ENCODE results near the gene SMIM30.
A peak's percentile ranks its signal among the peaks of the same experiment; 100 is the strongest.
"Not testable (repeated sequence)": the region's sequence is repeated elsewhere in the genome, so short reads cannot be mapped to it uniquely, and the experiment has no call there.

SMIM30 gene, protein sequence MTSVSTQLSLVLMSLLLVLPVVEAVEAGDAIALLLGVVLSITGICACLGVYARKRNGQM

DNA sequence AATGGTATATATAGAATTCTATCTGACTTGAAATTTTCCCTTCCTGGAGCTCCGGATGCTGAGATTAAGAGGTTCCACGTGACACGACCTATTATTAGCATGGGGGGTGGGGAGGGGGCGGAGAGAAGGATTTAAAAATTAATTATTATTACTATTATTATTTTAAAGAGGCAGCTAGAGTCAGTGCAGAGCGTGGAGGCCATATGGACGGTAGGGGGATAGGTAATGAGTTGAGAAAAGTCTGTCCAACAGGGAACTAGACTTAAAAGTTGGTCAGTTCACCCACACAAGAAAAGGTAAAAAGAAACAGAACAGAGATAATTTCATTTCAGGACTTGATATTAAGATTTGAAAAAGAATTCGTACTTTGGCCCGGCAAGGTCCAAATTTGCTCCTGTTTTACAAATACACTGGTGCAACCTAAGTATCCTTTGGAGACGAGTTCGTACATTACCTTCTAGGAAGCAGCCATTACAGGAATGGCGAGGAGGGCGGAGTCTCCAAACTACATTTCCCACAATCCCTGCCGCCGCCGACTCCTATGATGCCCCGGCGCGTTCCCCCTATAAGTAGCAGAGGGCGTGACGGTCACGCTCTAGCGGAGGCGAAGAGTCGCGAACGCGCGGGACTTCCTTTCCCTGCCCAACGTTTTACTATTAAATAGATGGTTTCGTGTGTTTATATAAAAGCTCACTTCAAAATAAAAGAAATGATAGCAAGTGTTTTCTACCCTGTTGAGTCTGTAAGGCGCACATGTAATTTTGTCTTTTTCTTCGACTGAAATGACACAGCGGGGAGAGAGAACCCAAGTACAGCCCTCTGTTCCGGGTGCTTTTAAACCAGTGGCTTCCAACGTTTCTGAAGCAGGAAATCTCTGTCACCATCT is at the start of gene SMIM30:
TSS of gene SMIM30 (minus strand) at position 481 of the 886 bp plus-strand sequence. CDS start 976 bp downstream, outside the sequence.
- H3K4me1 ChIP-seq (ENCODE audit: control insufficient read depth in 5 of 5, insufficient read depth in 5 of 5, low read length in 5 of 5), result peaks cover 0 to 14% (median 10%) of the 10 kb centered on the region in 5 donors
- H3K27ac ChIP-seq (ENCODE audit: low read depth, low read length), result peak within 1 kb of the TSS; percentile 77
- H3K27me3 ChIP-seq (ENCODE audit: control insufficient read depth in 5 of 5, insufficient read depth in 4 of 5, low read length in 5 of 5), result no peaks in the 10 kb centered on the region
- H3K9me3 ChIP-seq (ENCODE audit: control insufficient read depth in 5 of 5, low read length in 5 of 5), result no peaks in the 10 kb centered on the region
- H3K36me3 ChIP-seq (ENCODE audit: control insufficient read depth in 5 of 5, insufficient read depth in 5 of 5, low read length in 5 of 5), result peaks cover 0 to 13% (median 4%) of the 10 kb centered on the region in 5 donors
- H3K4me3 ChIP-seq (ENCODE audit: low read depth in 1 of 5, low read length in 5 of 5), result peak within 1 kb of the TSS; percentile 74 to 92 (median 85)
- H3K9ac ChIP-seq (ENCODE audit: low read length in 5 of 5), result peak within 1 kb of the TSS; percentile 57 to 86 (median 76)

GRCh38 chr7:113166176-113166575 is 47.8 kb upstream of the SMIM30 start:
- not testable (repeated sequence) for H3K36me3 ChIP-seq (ENCODE audit: control insufficient read depth in 5 of 5, insufficient read depth in 5 of 5, low read length in 5 of 5); H3K9me3 ChIP-seq (ENCODE audit: control insufficient read depth in 5 of 5, low read length in 5 of 5); H3K9ac ChIP-seq (ENCODE audit: low read length in 5 of 5); H3K27ac ChIP-seq (ENCODE audit: low read depth, low read length); H3K27me3 ChIP-seq (ENCODE audit: control insufficient read depth in 5 of 5, insufficient read depth in 4 of 5, low read length in 5 of 5); H3K4me3 ChIP-seq (ENCODE audit: low read depth in 1 of 5, low read length in 5 of 5); H3K4me1 ChIP-seq (ENCODE audit: control insufficient read depth in 5 of 5, insufficient read depth in 5 of 5, low read length in 5 of 5)

DNA sequence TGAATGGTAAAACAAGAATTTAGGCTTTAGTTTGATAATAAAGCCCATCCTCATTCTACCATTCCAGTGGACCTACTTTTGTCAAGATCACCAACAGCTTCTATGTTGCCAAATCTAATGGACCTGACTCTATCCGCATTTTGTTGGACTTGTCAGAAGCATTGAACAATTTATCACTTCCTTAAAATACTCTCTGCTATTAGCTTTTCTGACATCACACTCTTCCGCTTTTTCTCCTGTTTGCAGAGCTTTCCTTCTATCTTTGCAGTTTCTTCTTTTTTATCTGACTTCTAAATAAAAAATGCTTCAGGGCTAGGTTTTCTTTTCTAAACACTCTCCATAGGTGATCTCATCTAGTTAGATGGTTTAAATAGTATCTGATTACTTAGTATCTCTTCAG is 42.7 kb upstream of the SMIM30 start:
- H3K4me1 ChIP-seq (ENCODE audit: control insufficient read depth in 5 of 5, insufficient read depth in 5 of 5, low read length in 5 of 5), result no peaks in the 10 kb centered on the region
- H3K9me3 ChIP-seq (ENCODE audit: control insufficient read depth in 5 of 5, low read length in 5 of 5), result no peaks in the 10 kb centered on the region
- no peaks in the 10 kb centered on the region for H3K36me3 ChIP-seq (ENCODE audit: control insufficient read depth in 5 of 5, insufficient read depth in 5 of 5, low read length in 5 of 5)
- no peak overlapping the region for H3K4me3 ChIP-seq (ENCODE audit: low read depth in 1 of 5, low read length in 5 of 5)
- H3K27me3 ChIP-seq (ENCODE audit: control insufficient read depth in 5 of 5, insufficient read depth in 4 of 5, low read length in 5 of 5), result no peaks in the 10 kb centered on the region
- no peak overlapping the region for H3K9ac ChIP-seq (ENCODE audit: low read length in 5 of 5)
- H3K27ac ChIP-seq (ENCODE audit: low read depth, low read length), result no peak overlapping the region

DNA sequence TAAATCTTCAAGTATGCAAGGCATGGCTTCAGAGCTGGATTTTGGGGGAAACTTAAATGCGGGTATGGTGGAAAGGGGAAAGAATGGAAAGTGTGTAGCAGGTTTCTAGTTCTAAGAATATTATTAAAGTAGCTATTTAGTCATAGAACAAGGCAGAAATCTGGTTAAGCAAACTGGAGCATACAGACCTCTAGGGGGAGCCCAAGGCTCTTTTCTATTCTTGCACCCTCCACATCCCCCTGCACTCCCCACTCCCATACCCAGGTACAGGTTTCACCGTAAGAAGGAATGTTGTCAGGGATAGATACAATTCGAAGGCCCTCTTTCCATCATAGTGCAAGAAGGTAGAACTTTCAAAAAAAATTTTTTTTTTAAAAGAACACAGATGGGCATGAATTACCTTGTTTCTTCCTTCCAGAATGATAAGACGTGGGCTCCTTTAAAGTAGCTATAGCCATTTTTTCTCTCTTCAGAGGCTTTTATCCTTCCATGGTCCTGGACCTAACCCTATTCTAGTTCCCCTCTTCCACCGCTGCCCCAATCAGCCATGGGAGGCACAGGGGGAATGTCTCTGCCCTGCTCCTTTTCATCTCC is 41.5 kb upstream of the SMIM30 start:
- Histone ChIP-seq H3K36me3 (ENCODE audit: control insufficient read depth in 5 of 5, insufficient read depth in 5 of 5, low read length in 5 of 5) (no peaks in the 10 kb centered on the region), H3K27me3 (ENCODE audit: control insufficient read depth in 5 of 5, insufficient read depth in 4 of 5, low read length in 5 of 5) (no peaks in the 10 kb centered on the region), H3K9me3 (ENCODE audit: control insufficient read depth in 5 of 5, low read length in 5 of 5) (no peaks in the 10 kb centered on the region), H3K4me1 (ENCODE audit: control insufficient read depth in 5 of 5, insufficient read depth in 5 of 5, low read length in 5 of 5) (no peaks in the 10 kb centered on the region), H3K9ac (ENCODE audit: low read length in 5 of 5) (no peak overlapping the region), H3K4me3 (ENCODE audit: low read depth in 1 of 5, low read length in 5 of 5) (no peak overlapping the region), H3K27ac (ENCODE audit: low read depth, low read length) (no peak overlapping the region)

GRCh38 chr7:113158756-113159155 is 40.4 kb upstream of the SMIM30 start:
- no peaks in the 10 kb centered on the region for H3K4me1 ChIP-seq (ENCODE audit: control insufficient read depth in 5 of 5, insufficient read depth in 5 of 5, low read length in 5 of 5)
- no peaks in the 10 kb centered on the region for H3K36me3 ChIP-seq (ENCODE audit: control insufficient read depth in 5 of 5, insufficient read depth in 5 of 5, low read length in 5 of 5)
- no peaks in the 10 kb centered on the region for H3K27me3 ChIP-seq (ENCODE audit: control insufficient read depth in 5 of 5, insufficient read depth in 4 of 5, low read length in 5 of 5)
- H3K27ac ChIP-seq (ENCODE audit: low read depth, low read length), result no peak overlapping the region
- H3K9me3 ChIP-seq (ENCODE audit: control insufficient read depth in 5 of 5, low read length in 5 of 5), result no peaks in the 10 kb centered on the region
- no peak overlapping the region for H3K4me3 ChIP-seq (ENCODE audit: low read depth in 1 of 5, low read length in 5 of 5)
- H3K9ac ChIP-seq (ENCODE audit: low read length in 5 of 5), result no peak overlapping the region

DNA sequence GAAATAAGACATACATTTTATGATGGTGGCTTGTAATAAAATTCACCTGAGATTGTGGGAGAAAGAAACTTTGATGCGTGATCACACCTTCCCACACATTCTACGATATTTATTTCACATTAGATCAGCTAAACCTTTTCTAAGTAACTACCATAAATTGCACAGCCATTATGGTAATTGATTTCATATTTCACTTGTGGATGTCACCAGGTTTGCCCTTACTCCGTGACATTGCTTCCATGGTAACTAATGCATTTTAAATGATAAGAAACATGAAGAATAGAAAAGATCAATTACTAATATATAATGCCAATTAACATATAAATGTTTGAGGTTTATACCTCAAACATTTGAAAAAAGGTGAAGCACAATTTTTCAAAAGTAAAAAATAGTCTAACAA is 35.8 kb upstream of the SMIM30 start:
- Histone ChIP-seq H3K4me3 (ENCODE audit: low read depth in 1 of 5, low read length in 5 of 5) (no peak overlapping the region), H3K27ac (ENCODE audit: low read depth, low read length) (no peak overlapping the region), H3K4me1 (ENCODE audit: control insufficient read depth in 5 of 5, insufficient read depth in 5 of 5, low read length in 5 of 5) (no peaks in the 10 kb centered on the region), H3K27me3 (ENCODE audit: control insufficient read depth in 5 of 5, insufficient read depth in 4 of 5, low read length in 5 of 5) (peaks cover 0 to 3% (median 0%) of the 10 kb centered on the region in 5 donors), H3K9me3 (ENCODE audit: control insufficient read depth in 5 of 5, low read length in 5 of 5) (no peaks in the 10 kb centered on the region), H3K36me3 (ENCODE audit: control insufficient read depth in 5 of 5, insufficient read depth in 5 of 5, low read length in 5 of 5) (no peaks in the 10 kb centered on the region), H3K9ac (ENCODE audit: low read length in 5 of 5) (no peak overlapping the region)

DNA sequence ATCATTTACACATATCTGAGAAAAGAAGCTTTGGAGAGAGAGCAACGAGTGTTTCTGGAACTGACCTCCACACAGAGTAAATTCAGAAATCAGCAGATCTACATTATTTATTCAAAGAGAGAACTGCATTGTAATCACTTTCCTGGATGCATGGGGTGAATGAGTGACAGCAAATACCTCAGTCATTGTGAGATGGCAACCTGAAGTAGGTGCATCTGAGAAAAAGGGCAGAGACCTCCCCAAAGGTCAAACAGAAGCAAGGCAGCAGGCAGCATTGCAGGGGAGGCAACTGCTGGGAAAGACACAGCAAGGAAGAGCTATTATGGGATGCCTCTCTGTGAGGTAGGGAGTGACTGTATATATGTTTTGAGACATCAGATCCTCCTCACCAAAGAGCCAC is 26.5 kb upstream of the SMIM30 start:
- H3K9ac ChIP-seq (ENCODE audit: low read length in 5 of 5), result no peak overlapping the region

GRCh38 chr7:113143486-113144257 is 25.3 kb upstream of the SMIM30 start:
- Histone ChIP-seq H3K4me1 (ENCODE audit: control insufficient read depth in 5 of 5, insufficient read depth in 5 of 5, low read length in 5 of 5) (no peaks in the 10 kb centered on the region), H3K36me3 (ENCODE audit: control insufficient read depth in 5 of 5, insufficient read depth in 5 of 5, low read length in 5 of 5) (no peaks in the 10 kb centered on the region), H3K4me3 (ENCODE audit: low read depth in 1 of 5, low read length in 5 of 5) (no peak overlapping the region), H3K9ac (ENCODE audit: low read length in 5 of 5) (no peak overlapping the region), H3K9me3 (ENCODE audit: control insufficient read depth in 5 of 5, low read length in 5 of 5) (no peaks in the 10 kb centered on the region), H3K27me3 (ENCODE audit: control insufficient read depth in 5 of 5, insufficient read depth in 4 of 5, low read length in 5 of 5) (no peaks in the 10 kb centered on the region), H3K27ac (ENCODE audit: low read depth, low read length) (no peak overlapping the region)

More for the DNA sequence above, 26.5 kb upstream of the SMIM30 start:
- Histone ChIP-seq H3K9me3 (ENCODE audit: control insufficient read depth in 5 of 5, low read length in 5 of 5) (no peaks in the 10 kb centered on the region), H3K4me1 (ENCODE audit: control insufficient read depth in 5 of 5, insufficient read depth in 5 of 5, low read length in 5 of 5) (no peaks in the 10 kb centered on the region), H3K27ac (ENCODE audit: low read depth, low read length) (no peak overlapping the region), H3K4me3 (ENCODE audit: low read depth in 1 of 5, low read length in 5 of 5) (no peak overlapping the region), H3K27me3 (ENCODE audit: control insufficient read depth in 5 of 5, insufficient read depth in 4 of 5, low read length in 5 of 5) (no peaks in the 10 kb centered on the region), H3K36me3 (ENCODE audit: control insufficient read depth in 5 of 5, insufficient read depth in 5 of 5, low read length in 5 of 5) (no peaks in the 10 kb centered on the region)

DNA sequence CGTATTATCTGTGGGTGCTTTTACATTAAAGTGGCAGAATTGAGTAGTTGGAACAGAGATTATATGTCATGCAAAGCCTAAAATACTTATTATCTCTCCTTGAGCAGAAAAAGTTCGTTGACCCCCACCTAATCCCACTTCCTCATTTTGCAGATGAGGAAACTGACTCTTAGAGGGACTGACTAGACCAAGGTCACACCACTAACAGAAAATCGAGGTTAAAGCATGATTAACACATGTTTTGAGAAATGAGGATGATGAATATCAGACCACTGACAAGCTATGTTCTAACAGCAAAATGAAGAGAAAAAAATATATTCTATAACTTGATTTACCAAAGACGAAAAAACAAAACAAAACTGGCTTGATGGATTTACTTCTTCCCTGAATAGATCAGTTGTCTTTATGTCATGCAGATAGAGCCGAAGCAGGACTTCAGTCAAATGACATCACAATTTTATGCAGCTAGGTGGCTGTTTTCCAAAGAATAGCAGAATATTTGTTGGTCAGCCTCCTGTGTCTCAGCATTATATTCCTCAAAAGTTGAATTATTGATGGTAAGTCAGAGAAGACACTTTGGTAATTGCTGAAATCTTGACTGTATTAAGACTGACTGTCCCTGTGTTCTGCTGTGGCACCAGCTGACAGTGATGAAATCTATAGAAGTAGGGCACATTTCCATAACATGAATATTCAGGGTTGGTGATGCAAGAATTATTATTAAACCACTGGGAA is 24.2 kb upstream of the SMIM30 start:
- no peak overlapping the region for H3K4me3 ChIP-seq (ENCODE audit: low read depth in 1 of 5, low read length in 5 of 5)
- no peaks in the 10 kb centered on the region for H3K4me1 ChIP-seq (ENCODE audit: control insufficient read depth in 5 of 5, insufficient read depth in 5 of 5, low read length in 5 of 5)
- H3K27ac ChIP-seq (ENCODE audit: low read depth, low read length), result no peak overlapping the region
- no peaks in the 10 kb centered on the region for H3K9me3 ChIP-seq (ENCODE audit: control insufficient read depth in 5 of 5, low read length in 5 of 5)
- H3K9ac ChIP-seq (ENCODE audit: low read length in 5 of 5), result no peak overlapping the region
- no peaks in the 10 kb centered on the region for H3K36me3 ChIP-seq (ENCODE audit: control insufficient read depth in 5 of 5, insufficient read depth in 5 of 5, low read length in 5 of 5)
- H3K27me3 ChIP-seq (ENCODE audit: control insufficient read depth in 5 of 5, insufficient read depth in 4 of 5, low read length in 5 of 5), result no peaks in the 10 kb centered on the region

All from subcutaneous abdominal adipose tissue (tissue), 5 donors.